ENCODE results near the gene KIF2B. TPM values are rescaled to one million over a fixed set of nuclear protein-coding genes. Genes with fewer than 3 reads are reported as not detected.
"Not testable (repeated sequence)": the region's sequence is repeated elsewhere in the genome, so short reads cannot be mapped to it uniquely, and the experiment has no call there.

The KIF2B gene
- total and polyA plus RNA-seq, 2 experiments from 2014 or later = not detected

GRCh38 chr17:53818929-53819328, 3.8 kb upstream of the KIF2B start:
- Histone ChIP-seq H3K27me3 (no peaks in the 10 kb centered on the region), H3K27ac (no peak overlapping the region), H3K4me1 (ENCODE audit: low read depth) (no peaks in the 10 kb centered on the region), H3K36me3 (no peaks in the 10 kb centered on the region), H3K9me3 (ENCODE audit: low read depth) (no peaks in the 10 kb centered on the region), H3K4me3 (no peak overlapping the region)
- no peak for DNase-seq (ENCODE audit: low read depth in 1 of 2, low spot score in 1 of 2)
- no peak for TF ChIP-seq CTCF (IDR thresholded peaks at IDR 0.05; ENCODE audit: low read depth, low read length)

- no peak overlapping the region for H3K27ac ChIP-seq
- H3K4me3 ChIP-seq = no peak overlapping the region
- H3K27me3 ChIP-seq = no peaks in the 10 kb centered on the region
- H3K4me1 ChIP-seq (ENCODE audit: low read depth) = no peaks in the 10 kb centered on the region
- DNase-seq (ENCODE audit: low read depth in 1 of 2, low spot score in 1 of 2) = no peak
- no peaks in the 10 kb centered on the region for H3K9me3 ChIP-seq (ENCODE audit: low read depth)
- TF ChIP-seq CTCF (IDR thresholded peaks at IDR 0.05; ENCODE audit: low read depth, low read length) = no peak
- no peaks in the 10 kb centered on the region for H3K36me3 ChIP-seq
Measured at GRCh38 chr17:53819956-53820355, 2.8 kb upstream of the KIF2B start.

GRCh38 chr17:53823341-53824050, 769 bp downstream of the KIF2B start:
- no peak for TF ChIP-seq CTCF (IDR thresholded peaks at IDR 0.05; ENCODE audit: low read depth, low read length)
- Histone ChIP-seq H3K36me3 (no peaks in the 10 kb centered on the region), H3K27ac (no peak overlapping the region), H3K4me3 (no peak overlapping the region), H3K27me3 (no peaks in the 10 kb centered on the region), H3K9me3 (ENCODE audit: low read depth) (no peaks in the 10 kb centered on the region), H3K4me1 (ENCODE audit: low read depth) (no peaks in the 10 kb centered on the region)
- no peak for DNase-seq (ENCODE audit: low read depth in 1 of 2, low spot score in 1 of 2)

GRCh38 chr17:53834771-53835170, 12.0 kb downstream of the KIF2B start:
- not testable (repeated sequence) for DNase-seq (ENCODE audit: low read depth in 1 of 2, low spot score in 1 of 2)

GRCh38 chr17:53837131-53837530, 14.4 kb downstream of the KIF2B start:
- Histone ChIP-seq H3K27ac (no peak overlapping the region), H3K4me1 (ENCODE audit: low read depth) (no peaks in the 10 kb centered on the region), H3K36me3 (no peaks in the 10 kb centered on the region), H3K4me3 (no peak overlapping the region), H3K9me3 (ENCODE audit: low read depth) (no peaks in the 10 kb centered on the region), H3K27me3 (no peaks in the 10 kb centered on the region)
- no peak for TF ChIP-seq CTCF (IDR thresholded peaks at IDR 0.05; ENCODE audit: low read depth, low read length)
- peak in 1 of 2 donors; percentile 32 for DNase-seq (ENCODE audit: low read depth in 1 of 2, low spot score in 1 of 2)

More at GRCh38 chr17:53834771-53835170, 12.0 kb downstream of the KIF2B start:
- H3K9me3 ChIP-seq (ENCODE audit: low read depth); H3K27ac ChIP-seq; H3K36me3 ChIP-seq; H3K4me1 ChIP-seq (ENCODE audit: low read depth); H3K4me3 ChIP-seq; H3K27me3 ChIP-seq: not testable (repeated sequence)

- Histone ChIP-seq H3K9me3 (ENCODE audit: low read depth) (no peaks in the 10 kb centered on the region), H3K36me3 (no peaks in the 10 kb centered on the region), H3K27me3 (no peaks in the 10 kb centered on the region), H3K27ac (no peak overlapping the region), H3K4me3 (no peak overlapping the region), H3K4me1 (ENCODE audit: low read depth) (no peaks in the 10 kb centered on the region)
- no peak for DNase-seq (ENCODE audit: low read depth in 1 of 2, low spot score in 1 of 2)
- no peak for TF ChIP-seq CTCF (IDR thresholded peaks at IDR 0.05; ENCODE audit: low read depth, low read length)
Measured at GRCh38 chr17:53844491-53845107, 21.9 kb downstream of the KIF2B start.

GRCh38 chr17:53871128-53871527, 48.4 kb downstream of the KIF2B start:
- not testable (repeated sequence) for H3K27me3 ChIP-seq

More at GRCh38 chr17:53871128-53871527, 48.4 kb downstream of the KIF2B start:
- DNase-seq (ENCODE audit: low read depth in 1 of 2, low spot score in 1 of 2); H3K36me3 ChIP-seq; H3K4me3 ChIP-seq; H3K9me3 ChIP-seq (ENCODE audit: low read depth); H3K27ac ChIP-seq; H3K4me1 ChIP-seq (ENCODE audit: low read depth): not testable (repeated sequence)

Measured in cardiac muscle cell (in vitro differentiated cells and primary cell).